Retinal pigment epithelial cell (primary cell): Measurements from ENCODE around the gene BAZ2B.
A peak's percentile ranks its signal among the peaks of the same experiment; 100 is the strongest.

Experiments used
- DNase-seq: peaks from one replicate; pipeline ENCODE4 v3.0.0-alpha.2; 2010; ENCODE audit warnings: low read depth
- H3K4me3 ChIP-seq: 2 replicates; pipeline ENCODE4 v1.5.1; 2011; ENCODE audit warnings: mild to moderate bottlenecking, low read length, control low read depth, moderate library complexity
- CTCF ChIP-seq: conservative IDR thresholded peaks from 2 replicates; pipeline ENCODE4 v1.5.1; 2011; ENCODE audit warnings: low read depth, low read length, control low read depth, inconsistent platforms

Gene BAZ2B

DNA sequence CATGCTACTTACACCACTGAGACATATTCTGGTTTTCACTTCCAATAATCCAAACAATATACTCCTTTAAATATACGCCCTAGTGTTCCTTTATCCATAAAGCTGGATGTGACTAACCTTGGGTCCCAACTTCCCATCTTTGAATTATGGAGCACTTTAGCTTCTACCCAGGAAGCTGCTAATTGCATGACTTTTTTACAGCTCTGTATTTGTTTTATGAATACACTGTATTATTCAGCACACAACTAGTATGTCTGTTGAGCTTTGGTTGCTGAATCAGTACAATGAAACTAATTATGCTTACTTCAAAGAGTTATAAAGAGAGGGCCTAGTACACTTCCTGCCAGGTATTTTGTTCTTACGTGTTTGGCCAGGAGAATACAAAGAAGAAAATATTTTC is 118.5 kb downstream of the BAZ2B start:
- no peak for TF ChIP-seq CTCF
- DNase-seq = no peak
- no peak overlapping the region for H3K4me3 ChIP-seq

DNA sequence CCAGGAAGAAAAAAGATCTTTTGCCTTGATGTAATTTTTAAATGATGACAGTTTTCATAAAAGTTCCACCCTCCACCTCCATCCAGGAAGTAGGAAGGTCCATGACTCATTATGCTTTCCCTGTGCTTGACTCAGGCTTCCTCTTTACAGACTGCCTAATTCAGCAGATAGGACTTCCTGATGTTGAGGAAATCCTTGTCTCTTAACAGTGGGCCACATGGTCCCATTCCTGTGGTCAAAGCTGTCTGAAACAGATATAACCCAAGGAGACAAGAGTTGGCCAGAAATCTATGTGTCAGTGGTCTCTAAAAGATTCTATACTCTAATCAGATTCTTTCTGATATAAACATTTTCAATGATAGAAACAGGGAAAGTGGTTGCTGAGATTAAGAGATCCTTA is 119.1 kb downstream of the BAZ2B start:
- peak; percentile 40 for DNase-seq

DNA sequence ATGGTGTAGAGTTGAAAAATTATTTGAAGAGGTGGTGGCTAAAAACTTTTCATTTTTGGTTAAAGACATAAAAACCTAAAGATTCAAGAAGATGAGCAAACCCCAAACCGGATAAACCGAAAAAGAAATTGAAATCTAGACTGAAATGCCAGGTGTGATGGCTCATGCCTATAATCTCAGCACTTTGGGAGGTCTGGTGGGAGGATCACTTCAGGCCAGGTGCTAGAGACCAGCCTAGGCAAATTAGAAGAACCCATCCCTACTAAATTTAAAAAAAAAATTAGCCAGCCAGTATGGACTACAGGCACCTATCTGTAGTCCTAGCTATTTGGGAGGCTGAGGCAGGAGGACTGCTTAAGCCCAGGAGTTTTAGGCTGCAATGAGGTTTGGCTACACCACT is 126.9 kb downstream of the BAZ2B start:
- DNase-seq = no peak
- no peak for TF ChIP-seq CTCF
- no peak overlapping the region for H3K4me3 ChIP-seq

More for the DNA sequence above, 119.1 kb downstream of the BAZ2B start:
- no peak overlapping the region for H3K4me3 ChIP-seq
- no peak for TF ChIP-seq CTCF

- no peak for TF ChIP-seq CTCF
- H3K4me3 ChIP-seq = no peak overlapping the region
- no peak for DNase-seq
These were observed 131.8 kb downstream of the BAZ2B start for GRCh38 chr2:159484532-159484931.

DNA sequence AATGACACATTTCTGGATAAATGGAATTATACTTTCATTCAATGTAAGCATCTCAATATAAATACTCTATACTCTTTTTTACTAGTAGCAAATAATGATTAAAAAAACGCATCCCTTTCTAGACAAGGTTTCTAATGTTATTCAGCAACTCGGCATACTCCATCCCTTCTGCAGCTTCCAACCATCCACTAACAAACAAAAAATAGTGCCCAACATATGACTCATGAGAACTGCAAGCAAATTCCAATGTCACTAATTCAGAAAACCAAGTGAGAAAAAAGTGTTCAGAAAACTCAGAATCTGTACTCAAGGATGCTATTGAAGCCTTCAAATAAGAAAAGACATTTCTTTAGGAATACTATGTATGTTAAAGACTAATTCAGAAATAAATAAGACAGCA is 140.0 kb downstream of the BAZ2B start:
- H3K4me3 ChIP-seq = no peak overlapping the region
- no peak for DNase-seq
- no peak for TF ChIP-seq CTCF

GRCh38 chr2:159475793-159476192 is 140.6 kb downstream of the BAZ2B start:
- no peak overlapping the region for H3K4me3 ChIP-seq
- TF ChIP-seq CTCF = no peak
- no peak for DNase-seq

- no peak overlapping the region for H3K4me3 ChIP-seq
- no peak for DNase-seq
- no peak for TF ChIP-seq CTCF
These were observed 145.0 kb downstream of the BAZ2B start for GRCh38 chr2:159471340-159471739.
